ENCODE data around the gene MSMP.

The MSMP gene

DNA sequence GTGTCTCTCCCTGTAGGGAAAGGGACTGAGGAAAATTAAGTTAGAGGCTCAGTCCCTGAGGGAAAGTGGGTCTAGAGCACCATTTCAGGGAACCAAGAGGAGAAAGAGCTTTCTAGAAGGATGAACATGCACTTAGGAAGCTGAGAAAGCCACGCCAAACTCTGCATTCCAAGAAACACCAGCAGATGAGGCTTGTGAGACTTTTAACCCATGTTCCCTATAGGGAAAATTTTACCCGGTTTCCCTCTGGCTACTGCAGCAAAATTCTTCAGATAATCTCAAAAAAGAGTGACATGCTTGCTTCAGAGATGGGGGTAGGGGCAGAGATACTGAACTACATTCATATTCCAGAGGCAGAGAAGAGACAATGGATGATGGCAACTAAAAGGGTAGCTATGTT is 30.6 kb downstream of the MSMP start:
- DNase-seq (ENCODE audit: low read depth in 2 of 2), result no peak

GRCh38 chr9:35719546-35719945 is 34.5 kb downstream of the MSMP start:
- DNase-seq (ENCODE audit: low read depth in 2 of 2), result no peak

- DNase-seq (ENCODE audit: low read depth in 2 of 2), result no peak
These were observed 35.2 kb downstream of the MSMP start for GRCh38 chr9:35718721-35719511.

GRCh38 chr9:35717132-35717870 is 36.8 kb downstream of the MSMP start:
- no peak for DNase-seq (ENCODE audit: low read depth in 2 of 2)

DNA sequence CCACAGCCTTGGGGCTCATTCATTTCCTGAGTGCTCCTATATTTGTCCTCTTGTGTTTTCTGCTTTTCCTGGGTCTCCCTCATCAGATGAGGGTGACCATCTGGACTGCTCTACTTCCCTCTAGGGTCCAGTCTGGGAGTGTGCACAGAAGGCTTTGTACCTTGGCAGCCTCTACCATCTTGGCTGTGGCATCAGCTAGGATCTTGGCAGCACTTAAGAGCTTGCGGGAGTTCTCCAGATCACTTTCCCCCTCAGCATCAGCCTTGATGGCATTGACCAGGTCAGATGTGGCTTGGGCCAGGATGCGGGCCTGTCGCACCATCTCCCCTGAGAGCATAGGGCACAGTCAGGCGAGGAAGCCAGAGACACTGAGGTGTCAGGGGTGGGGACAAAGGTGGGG is 37.8 kb downstream of the MSMP start:
- DNase-seq (ENCODE audit: low read depth in 2 of 2), result no peak

DNA sequence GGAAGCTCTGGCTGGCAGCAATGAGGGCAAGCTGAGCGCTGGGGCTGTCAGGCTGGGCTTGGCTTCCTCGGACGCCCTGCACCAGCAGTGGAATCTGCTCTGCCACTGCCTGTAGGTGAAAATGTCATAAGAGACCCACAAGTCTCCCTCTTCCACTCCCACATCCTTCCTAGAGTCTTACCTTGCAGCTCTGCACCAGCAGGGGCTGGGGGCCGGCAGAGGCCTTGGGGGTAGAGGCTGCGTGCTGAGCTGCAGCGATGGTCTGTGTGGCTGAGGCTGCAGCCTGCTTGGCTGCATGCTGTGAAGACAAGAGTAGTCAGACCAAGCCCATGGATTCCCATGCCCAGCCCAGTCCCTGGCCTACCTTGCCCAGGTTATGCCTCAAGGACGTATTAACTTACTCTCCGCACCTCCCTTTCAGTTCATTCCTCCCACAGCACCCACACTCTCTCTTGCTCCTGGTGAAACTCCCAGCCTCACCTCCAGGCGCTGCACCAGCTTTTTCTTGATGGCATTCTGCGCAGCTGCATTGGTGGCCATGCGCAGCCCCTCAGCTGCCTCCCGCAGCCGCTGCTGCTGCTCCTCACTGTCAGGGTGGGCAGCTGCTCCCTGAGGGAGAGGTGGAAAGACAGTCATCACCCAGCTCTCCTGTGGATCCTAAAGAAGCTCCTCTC is 39.4 kb downstream of the MSMP start:
- no peak for DNase-seq (ENCODE audit: low read depth in 2 of 2)

GRCh38 chr9:35714123-35714522 is 40.0 kb downstream of the MSMP start:
- no peak for DNase-seq (ENCODE audit: low read depth in 2 of 2)

GRCh38 chr9:35713578-35713977 is 40.5 kb downstream of the MSMP start:
- DNase-seq (ENCODE audit: low read depth in 2 of 2), result no peak

- no peak for DNase-seq (ENCODE audit: low read depth in 2 of 2)
These were observed 41.2 kb downstream of the MSMP start for GRCh38 chr9:35712762-35713400.

DNA sequence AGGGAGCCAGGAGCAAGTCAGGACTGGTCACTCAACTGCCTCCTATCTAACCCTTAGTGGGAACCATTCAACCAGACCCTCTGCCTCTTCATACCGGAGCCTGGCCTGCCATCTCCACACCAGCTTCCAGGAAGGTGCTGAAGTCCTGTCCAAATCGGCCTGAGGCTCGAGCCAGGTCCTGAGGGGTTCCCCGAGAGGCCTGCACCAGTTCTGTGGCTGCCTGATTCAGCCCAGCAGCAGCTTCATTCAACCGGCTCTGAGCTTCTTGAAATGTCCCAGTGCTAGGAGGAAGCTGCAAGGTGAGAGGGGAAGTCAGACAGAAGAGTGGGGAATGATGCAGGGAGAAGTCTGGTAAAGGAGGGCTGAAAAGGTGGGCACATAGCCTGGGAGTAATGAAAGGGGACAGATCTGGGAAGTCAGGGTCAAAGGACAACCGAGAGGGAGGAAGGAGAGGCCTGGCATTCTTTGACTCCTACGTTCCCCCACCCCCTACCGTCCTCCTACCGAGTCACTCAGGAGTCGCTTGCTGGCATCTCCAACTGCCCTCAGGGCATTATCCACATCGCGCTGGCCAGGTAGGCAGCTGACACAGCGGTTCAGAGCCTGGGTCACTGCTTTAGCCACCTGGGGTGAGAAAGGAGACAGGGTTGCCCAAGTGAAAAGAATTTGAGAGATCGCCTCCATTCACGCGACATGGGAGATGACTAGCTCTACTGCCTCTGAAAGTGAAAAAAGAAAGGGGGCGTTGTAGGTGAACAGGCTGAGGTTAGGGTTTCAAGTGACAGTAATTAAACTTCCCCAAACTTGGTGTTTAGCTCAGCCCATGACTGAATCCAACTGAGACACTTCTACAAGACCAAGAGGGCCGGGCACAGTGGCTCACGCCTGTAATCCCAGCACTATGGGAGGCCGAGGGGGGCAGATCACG is 42.3 kb downstream of the MSMP start:
- no peak for DNase-seq (ENCODE audit: low read depth in 2 of 2)

GRCh38 chr9:35710818-35711500 is 43.1 kb downstream of the MSMP start:
- DNase-seq (ENCODE audit: low read depth in 2 of 2), result no peak

DNA sequence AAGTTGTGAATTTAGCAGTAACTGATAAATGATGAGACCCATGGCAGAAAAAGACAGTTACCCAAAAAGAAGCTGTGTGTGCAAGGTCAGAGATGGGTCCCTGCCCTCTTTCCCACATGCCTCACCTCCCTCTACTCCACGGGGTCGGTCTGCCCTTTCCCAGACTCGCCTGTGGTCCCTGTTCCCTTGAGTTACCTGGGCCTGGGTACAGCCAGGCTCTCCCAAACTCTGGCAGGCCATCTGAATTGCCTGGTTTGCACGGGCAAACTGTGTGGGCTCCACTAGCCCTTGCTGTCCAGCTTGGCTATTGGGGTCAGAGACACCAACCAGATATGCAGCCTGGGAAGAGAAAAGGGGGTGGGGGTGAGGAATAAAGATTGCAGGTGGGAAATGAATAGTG is 45.9 kb downstream of the MSMP start:
- no peak for DNase-seq (ENCODE audit: low read depth in 2 of 2)

GRCh38 chr9:35706951-35707350 is 47.1 kb downstream of the MSMP start:
- no peak for DNase-seq (ENCODE audit: low read depth in 2 of 2)

DNA sequence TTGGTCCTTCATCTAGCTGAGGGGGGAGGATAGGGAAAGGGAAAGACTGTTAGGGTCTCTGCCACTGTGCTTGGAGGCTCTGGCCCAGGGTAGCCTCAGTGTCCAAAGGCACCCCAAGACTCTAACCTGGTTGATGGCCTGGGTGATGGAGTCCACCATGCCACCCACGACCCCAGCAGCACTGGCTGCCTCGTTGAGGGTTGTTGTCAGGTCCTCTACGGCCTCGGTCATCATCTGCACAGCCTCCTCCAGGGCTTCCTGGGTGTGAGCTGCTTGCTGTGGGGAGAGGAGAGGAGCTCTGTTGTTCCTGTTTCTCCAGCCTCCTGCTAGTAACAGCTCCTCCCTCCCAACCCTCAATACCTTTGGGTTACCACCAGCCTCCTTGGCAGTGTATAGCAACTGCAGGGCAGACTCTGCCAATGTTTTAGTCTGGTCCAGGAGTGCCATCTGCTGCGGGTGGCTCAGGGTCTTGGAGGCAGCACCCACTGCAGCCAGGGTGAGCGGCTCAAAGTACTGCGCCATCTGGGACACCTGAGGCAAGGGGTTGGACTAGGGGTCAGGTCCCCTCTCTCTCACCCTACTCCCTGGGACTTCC is 48.1 kb downstream of the MSMP start:
- DNase-seq (ENCODE audit: low read depth in 2 of 2), result no peak

- DNase-seq (ENCODE audit: low read depth in 2 of 2), result no peak
These were observed 48.7 kb downstream of the MSMP start for GRCh38 chr9:35705372-35705771.

- no peak for DNase-seq (ENCODE audit: low read depth in 2 of 2)
These were observed 50.0 kb downstream of the MSMP start for GRCh38 chr9:35703906-35704672.
